Neural cell (in vitro differentiated cells): ENCODE results near the gene TMEM125. TPM values are rescaled to one million over a fixed set of nuclear protein-coding genes. Genes with fewer than 3 reads are reported as not detected.

Experiments
- H2AFZ ChIP-seq: fragments of 200-600, 300-800 bp; sonication (generic), shearing (Covaris generic); 2 replicates; pipeline ENCODE4 v1.6.0; 2014; ENCODE audit warnings: low read depth, mild to moderate bottlenecking, antibody characterized with exemption, low read length, moderate library complexity
- H3F3A ChIP-seq: fragments of 200-600 bp; shearing (Covaris generic); 2 replicates; pipeline ENCODE4 v1.6.1; 2016; ENCODE audit warnings: mild to moderate bottlenecking, moderate library complexity, mixed read lengths, antibody characterized with exemption, low read length; ENCODE audit not compliant: insufficient read depth, poor library complexity, severe bottlenecking
- H3K27ac ChIP-seq: fragments of 200-600, 300-800 bp; sonication (generic), shearing (Covaris generic); 2 replicates; pipeline ENCODE4 v1.5.1; 2014; ENCODE audit warnings: mild to moderate bottlenecking, low read length, moderate library complexity
- H3K27me3 ChIP-seq: fragments of 300-800, 200-600 bp; sonication (generic), shearing (Covaris generic); 2 replicates; pipeline ENCODE4 v1.6.0; 2014; ENCODE audit warnings: mild to moderate bottlenecking, low read depth, low read length, moderate library complexity; ENCODE audit not compliant: insufficient read depth
- H3K36me3 ChIP-seq: fragments of 300-800, 200-600 bp; sonication (generic), shearing (Covaris generic); 2 replicates; pipeline ENCODE4 v1.5.1; 2014; ENCODE audit warnings: mild to moderate bottlenecking, antibody characterized with exemption, low read length, moderate library complexity; ENCODE audit not compliant: insufficient read depth
- H3K4me2 ChIP-seq: fragments of 300-800, 200-600 bp; sonication (generic), shearing (Covaris generic); 2 replicates; pipeline ENCODE4 v1.6.0; 2014; ENCODE audit warnings: mild to moderate bottlenecking, low read length
- H3K4me3 ChIP-seq: fragments of 300-800, 200-600 bp; sonication (generic), shearing (Covaris generic); 2 replicates; pipeline ENCODE4 v1.5.1; 2014; ENCODE audit warnings: mild to moderate bottlenecking, low read length, moderate library complexity
- H3K79me2 ChIP-seq: fragments of 200-600 bp; shearing (Covaris generic); replicated peaks from 2 replicates; pipeline ENCODE4 v1.6.0; 2014; ENCODE audit warnings: mild to moderate bottlenecking, low read length, moderate library complexity; ENCODE audit not compliant: insufficient read depth
- H3K9ac ChIP-seq: fragments of 300-800, 200-600 bp; sonication (generic), shearing (Covaris generic); 2 replicates; pipeline ENCODE4 v1.6.1; 2016; ENCODE audit warnings: mild to moderate bottlenecking, low read length, mixed read lengths
- H3K9me2 ChIP-seq: fragments of 200-600 bp; shearing (Covaris generic); 2 replicates; pipeline ENCODE4 v1.6.1; 2016; ENCODE audit warnings: mild to moderate bottlenecking, low read length, mixed read lengths; ENCODE audit not compliant: insufficient read depth
- H3K9me3 ChIP-seq: fragments of 200-600, 300-800 bp; sonication (generic), shearing (Covaris generic); 2 replicates; pipeline ENCODE4 v1.6.1; 2016; ENCODE audit warnings: mild to moderate bottlenecking, mixed run types, low read length, moderate library complexity, mixed read lengths
- H4K20me1 ChIP-seq: fragments of 200-600 bp; shearing (Covaris generic); 2 replicates; pipeline ENCODE4 v1.6.1; 2016; ENCODE audit warnings: mild to moderate bottlenecking, mixed run types; ENCODE audit not compliant: insufficient read depth
- CTCF ChIP-seq: fragments of 450-650 bp; IDR thresholded peaks from 2 replicates; pipeline ENCODE4 v1.5.1; 2014; ENCODE audit warnings: antibody characterized with exemption, mild to moderate bottlenecking, moderate library complexity; ENCODE audit not compliant: poor library complexity, severe bottlenecking
- EP300 ChIP-seq: fragments of 450-650 bp; conservative IDR thresholded peaks from 2 replicates; pipeline ENCODE4 v1.6.1; 2014; ENCODE audit warnings: antibody characterized with exemption, mild to moderate bottlenecking, moderate library complexity; ENCODE audit not compliant: poor library complexity, severe bottlenecking
- EZH2 ChIP-seq: fragments of 200-600, 300-800 bp; shearing (Covaris generic), sonication (generic); IDR thresholded peaks from 2 replicates; pipeline ENCODE4 v1.6.1; 2014; ENCODE audit warnings: antibody characterized with exemption, low read length, borderline replicate concordance, mild to moderate bottlenecking; ENCODE audit not compliant: insufficient read depth, poor library complexity, severe bottlenecking
- MXI1 ChIP-seq: fragments of 450-650 bp; conservative IDR thresholded peaks from 2 replicates; pipeline ENCODE4 v1.6.1; 2014; ENCODE audit warnings: antibody characterized with exemption, mild to moderate bottlenecking; ENCODE audit not compliant: poor library complexity, severe bottlenecking
- POLR2AphosphoS5 ChIP-seq: IDR thresholded peaks from 2 replicates; pipeline ENCODE4 v1.6.1; 2012
- RAD21 ChIP-seq: fragments of 450-650 bp; conservative IDR thresholded peaks from 2 replicates; pipeline ENCODE4 v1.6.1; 2014; ENCODE audit warnings: antibody characterized with exemption, mild to moderate bottlenecking, moderate library complexity
- REST ChIP-seq: IDR thresholded peaks from 2 replicates; pipeline ENCODE4 v1.6.1; 2012; ENCODE audit warnings: borderline replicate concordance
- SMC3 ChIP-seq: fragments of 450-650 bp; conservative IDR thresholded peaks from 2 replicates; pipeline ENCODE4 v1.6.1; 2014; ENCODE audit warnings: antibody characterized with exemption, mild to moderate bottlenecking, moderate library complexity; ENCODE audit not compliant: poor library complexity
- TAF1 ChIP-seq: IDR thresholded peaks from 2 replicates; pipeline ENCODE4 v1.6.1; 2012; ENCODE audit warnings: low read depth
- polyA plus RNA-seq: library from polyadenylated mRNA; depleted of rRNA; stranded (reverse); fragments of >200 nt; gene quantifications from 2 replicates; pipeline ENCODE4 v1.2.3, GENCODE V29; 2014

The TMEM125 gene
- polyA plus RNA-seq, 1 donor from 2014 or later = not detected

GRCh38 chr1:43285269-43285990 is 15.6 kb downstream of the TMEM125 start, which contains the start of gene C1orf210:
TSS of gene C1orf210 (minus strand) at chr1:43285581. CDS start at chr1:43283270, 2,311 bp downstream.
- Histone ChIP-seq H3K79me2 (no peaks in the 10 kb centered on the region), H3K27ac (no peak within 1 kb of the TSS), H3K9me3 (no peaks in the 10 kb centered on the region), H3K36me3 (no peaks in the 10 kb centered on the region), H2AFZ (no peak within 1 kb of the TSS), H4K20me1 (no peaks in the 10 kb centered on the region), H3F3A (no peaks in the 10 kb centered on the region), H3K9me2 (no peaks in the 10 kb centered on the region), H3K4me2 (no peak within 1 kb of the TSS), H3K27me3 (no peaks in the 10 kb centered on the region), H3K9ac (no peak within 1 kb of the TSS), H3K4me3 (no peak within 1 kb of the TSS)
- TF ChIP-seq MXI1 (no peak), POLR2AphosphoS5 (no peak), EP300 (no peak), TAF1 (no peak), SMC3 (no peak), CTCF (no peak), RAD21 (no peak), REST (no peak), EZH2 (no peak)

- H2AFZ ChIP-seq = no peak overlapping the region
- no peaks in the 10 kb centered on the region for H3K27me3 ChIP-seq
- H3K9ac ChIP-seq = no peak overlapping the region
- no peak overlapping the region for H3K27ac ChIP-seq
- H3K9me2 ChIP-seq = no peaks in the 10 kb centered on the region
- H3F3A ChIP-seq = no peaks in the 10 kb centered on the region
- H3K4me2 ChIP-seq = no peak overlapping the region
- no peaks in the 10 kb centered on the region for H3K79me2 ChIP-seq
- no peak for TF ChIP-seq SMC3
- no peak for TF ChIP-seq REST
- no peak for TF ChIP-seq TAF1
- TF ChIP-seq MXI1 = no peak
- no peak for TF ChIP-seq EP300
- TF ChIP-seq POLR2AphosphoS5 = no peak
- no peak for TF ChIP-seq CTCF
- TF ChIP-seq RAD21 = no peak
- no peak for TF ChIP-seq EZH2
- H3K4me3 ChIP-seq = no peak overlapping the region
- no peaks in the 10 kb centered on the region for H4K20me1 ChIP-seq
- no peaks in the 10 kb centered on the region for H3K9me3 ChIP-seq
- H3K36me3 ChIP-seq = no peaks in the 10 kb centered on the region
Measured at GRCh38 chr1:43286115-43286514, 16.3 kb downstream of the TMEM125 start.
